HK-2 (cell line): ENCODE results near the gene C19orf25.
A peak's percentile ranks its signal among the peaks of the same experiment; 100 is the strongest.

Experiments used
- DNase-seq: peaks from one replicate; pipeline ENCODE4 v3.0.0-alpha.2; 2018; ENCODE audit not compliant: unreplicated experiment

The C19orf25 gene

DNA sequence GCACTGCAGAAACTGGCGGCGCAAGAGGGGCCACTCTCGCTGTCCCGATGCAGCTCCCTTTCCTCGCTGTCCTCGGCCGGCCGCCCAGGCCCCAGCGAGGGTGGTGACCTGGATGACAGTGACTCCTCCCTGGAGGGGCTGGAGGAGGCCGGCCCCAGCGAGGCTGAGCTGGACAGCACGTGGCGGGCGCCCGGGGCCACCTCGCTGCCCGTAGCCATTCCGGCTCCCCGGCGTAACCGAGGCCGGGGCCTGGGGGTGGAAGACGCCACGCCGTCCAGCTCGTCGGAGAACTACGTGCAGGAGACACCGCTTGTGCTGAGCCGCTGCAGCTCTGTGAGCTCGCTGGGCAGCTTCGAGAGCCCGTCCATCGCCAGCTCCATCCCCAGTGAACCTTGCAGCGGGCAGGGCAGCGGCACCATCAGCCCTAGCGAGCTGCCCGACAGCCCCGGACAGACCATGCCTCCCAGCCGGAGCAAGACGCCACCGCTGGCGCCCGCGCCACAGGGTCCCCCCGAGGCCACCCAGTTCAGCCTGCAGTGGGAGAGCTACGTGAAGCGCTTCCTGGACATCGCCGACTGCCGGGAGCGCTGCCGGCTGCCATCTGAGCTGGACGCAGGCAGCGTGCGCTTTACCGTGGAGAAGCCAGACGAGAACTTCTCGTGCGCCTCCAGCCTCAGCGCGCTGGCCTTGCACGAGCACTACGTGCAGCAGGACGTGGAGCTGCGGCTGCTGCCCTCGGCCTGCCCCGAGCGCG is 12.4 kb downstream of the C19orf25 start:
- no peak for DNase-seq

DNA sequence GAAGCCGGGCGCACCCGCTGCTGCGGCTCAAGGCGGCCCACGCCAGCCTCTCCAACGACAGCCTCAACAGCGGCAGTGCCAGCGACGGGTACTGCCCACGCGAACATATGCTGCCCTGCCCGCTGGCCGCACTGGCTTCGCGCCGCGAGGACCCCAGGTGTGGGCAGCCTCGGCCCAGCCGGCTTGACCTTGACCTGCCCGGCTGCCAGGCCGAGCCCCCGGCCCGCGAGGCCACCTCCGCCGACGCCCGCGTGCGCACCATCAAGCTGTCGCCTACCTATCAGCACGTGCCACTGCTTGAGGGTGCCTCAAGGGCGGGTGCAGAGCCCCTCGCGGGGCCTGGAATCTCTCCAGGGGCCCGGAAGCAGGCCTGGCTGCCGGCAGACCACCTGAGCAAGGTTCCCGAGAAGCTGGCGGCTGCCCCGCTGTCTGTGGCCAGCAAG is 13.0 kb downstream of the C19orf25 start:
- no peak for DNase-seq

DNA sequence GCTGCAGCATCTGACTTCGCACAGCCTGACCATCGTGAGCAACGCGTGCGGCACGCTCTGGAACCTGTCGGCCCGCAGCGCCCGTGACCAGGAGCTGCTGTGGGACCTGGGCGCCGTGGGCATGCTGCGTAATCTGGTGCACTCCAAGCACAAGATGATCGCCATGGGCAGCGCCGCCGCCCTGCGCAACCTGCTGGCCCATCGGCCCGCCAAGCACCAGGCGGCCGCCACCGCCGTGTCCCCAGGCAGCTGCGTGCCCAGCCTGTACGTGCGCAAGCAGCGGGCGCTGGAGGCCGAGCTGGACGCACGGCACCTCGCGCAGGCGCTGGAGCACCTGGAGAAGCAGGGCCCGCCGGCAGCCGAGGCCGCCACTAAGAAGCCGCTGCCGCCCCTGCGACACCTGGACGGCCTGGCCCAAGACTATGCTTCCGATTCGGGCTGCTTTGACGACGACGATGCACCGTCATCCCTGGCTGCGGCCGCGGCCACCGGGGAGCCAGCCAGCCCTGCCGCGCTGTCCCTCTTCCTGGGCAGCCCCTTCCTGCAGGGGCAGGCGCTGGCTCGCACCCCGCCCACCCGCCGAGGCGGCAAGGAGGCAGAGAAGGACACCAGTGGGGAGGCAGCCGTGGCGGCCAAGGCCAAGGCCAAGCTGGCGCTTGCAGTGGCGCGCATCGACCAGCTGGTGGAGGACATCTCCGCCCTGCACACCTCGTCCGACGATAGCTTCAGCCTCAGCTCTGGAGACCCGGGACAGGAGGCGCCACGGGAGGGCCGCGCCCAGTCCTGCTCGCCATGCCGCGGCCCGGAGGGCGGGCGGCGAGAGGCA is 13.6 kb downstream of the C19orf25 start:
- no peak for DNase-seq

DNA sequence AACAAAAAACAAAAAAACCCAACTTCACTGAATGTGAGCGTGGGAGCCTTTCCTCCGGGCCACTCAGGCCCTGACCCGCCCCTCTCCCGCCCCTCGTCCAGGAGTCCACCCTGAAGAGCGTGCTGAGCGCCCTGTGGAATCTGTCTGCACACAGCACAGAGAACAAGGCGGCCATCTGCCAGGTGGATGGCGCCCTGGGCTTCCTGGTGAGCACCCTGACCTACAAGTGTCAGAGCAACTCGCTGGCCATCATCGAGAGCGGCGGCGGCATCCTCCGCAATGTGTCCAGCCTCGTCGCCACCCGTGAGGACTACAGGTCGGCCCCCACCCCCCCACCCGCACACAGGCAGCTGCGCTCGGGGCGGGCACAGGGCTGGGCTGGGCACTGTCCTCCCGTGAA is 17.2 kb downstream of the C19orf25 start:
- no peak for DNase-seq

DNA sequence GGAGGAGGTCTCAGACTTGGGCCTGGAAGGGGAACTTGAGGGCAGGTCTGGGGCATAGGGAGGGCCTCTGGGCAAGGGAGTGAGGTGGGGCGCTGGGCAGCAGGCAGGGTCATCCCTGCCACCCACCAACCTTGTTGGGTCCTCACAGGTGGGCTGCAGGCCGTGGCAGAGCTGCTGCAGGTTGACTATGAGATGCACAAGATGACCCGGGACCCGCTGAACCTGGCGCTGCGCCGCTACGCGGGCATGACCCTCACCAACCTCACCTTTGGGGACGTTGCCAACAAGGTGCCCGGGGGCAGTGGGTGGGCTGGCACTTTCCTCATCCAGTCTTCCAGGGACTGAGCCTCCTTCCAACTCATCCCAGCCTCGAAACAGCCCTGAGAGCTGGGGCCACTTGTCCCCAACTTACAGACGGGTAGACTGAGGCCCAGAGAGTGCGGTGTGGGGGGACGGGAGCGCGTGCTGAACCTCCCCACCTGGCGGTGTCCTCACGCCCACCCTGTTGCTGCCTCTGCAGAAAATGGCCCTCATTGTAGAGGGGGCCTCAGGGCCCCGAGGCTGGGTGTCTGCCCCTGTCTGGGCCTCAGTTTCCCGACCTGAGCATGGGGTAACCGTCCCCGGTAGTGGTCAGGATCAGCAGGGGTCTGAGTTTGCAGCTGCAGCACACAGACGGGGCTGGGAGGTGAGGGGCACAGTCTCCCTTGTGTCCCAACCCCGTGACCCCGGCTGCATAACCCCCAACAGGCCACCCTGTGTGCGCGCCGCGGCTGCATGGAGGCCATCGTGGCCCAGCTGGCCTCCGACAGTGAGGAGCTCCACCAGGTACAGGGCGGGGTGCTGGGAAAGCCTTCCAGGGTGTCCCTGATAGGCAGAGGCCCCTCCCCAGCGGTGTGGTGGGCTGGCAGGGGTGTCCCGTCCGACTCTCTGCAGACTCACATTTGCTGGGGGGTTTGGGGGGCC is 18.7 kb downstream of the C19orf25 start:
- no peak for DNase-seq

DNA sequence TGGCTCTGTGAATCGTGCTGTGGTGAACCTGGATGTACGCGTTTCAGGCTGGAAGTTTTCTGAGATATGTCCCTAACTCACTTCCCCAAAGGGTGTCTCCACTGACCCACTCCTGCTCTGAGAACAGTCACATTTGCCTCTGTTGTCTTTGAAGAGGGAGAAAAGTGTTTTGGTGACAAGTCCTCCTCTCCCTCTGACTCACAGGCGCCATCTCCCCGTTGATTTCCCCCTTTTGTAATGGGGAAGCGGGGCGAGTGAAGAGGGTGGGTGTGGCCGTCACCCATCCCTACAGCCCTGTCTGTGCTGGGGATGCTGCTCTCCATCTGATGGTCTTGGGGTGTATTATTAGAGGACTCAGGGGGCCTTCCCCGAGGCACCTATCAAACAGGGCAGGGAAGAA is 19.5 kb downstream of the C19orf25 start:
- DNase-seq: no peak

DNA sequence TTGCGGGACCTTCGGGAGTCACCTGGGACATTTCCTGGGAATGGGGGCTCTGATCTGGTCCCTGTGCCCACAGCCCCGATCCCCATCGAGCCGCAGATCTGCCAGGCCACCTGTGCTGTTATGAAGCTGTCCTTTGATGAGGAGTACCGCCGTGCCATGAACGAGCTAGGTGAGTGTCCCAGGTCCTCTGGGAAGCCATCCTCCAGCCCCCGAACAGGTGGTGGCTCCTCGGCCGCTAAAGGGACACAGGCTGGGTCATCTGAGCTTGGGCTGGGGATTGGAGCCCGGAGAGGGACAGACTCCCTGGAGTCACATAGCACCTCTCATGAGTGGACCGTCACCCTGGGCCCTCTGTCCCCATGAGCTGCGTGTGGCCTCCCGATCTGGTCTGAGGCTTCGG is 21.1 kb downstream of the C19orf25 start:
- no peak for DNase-seq

DNA sequence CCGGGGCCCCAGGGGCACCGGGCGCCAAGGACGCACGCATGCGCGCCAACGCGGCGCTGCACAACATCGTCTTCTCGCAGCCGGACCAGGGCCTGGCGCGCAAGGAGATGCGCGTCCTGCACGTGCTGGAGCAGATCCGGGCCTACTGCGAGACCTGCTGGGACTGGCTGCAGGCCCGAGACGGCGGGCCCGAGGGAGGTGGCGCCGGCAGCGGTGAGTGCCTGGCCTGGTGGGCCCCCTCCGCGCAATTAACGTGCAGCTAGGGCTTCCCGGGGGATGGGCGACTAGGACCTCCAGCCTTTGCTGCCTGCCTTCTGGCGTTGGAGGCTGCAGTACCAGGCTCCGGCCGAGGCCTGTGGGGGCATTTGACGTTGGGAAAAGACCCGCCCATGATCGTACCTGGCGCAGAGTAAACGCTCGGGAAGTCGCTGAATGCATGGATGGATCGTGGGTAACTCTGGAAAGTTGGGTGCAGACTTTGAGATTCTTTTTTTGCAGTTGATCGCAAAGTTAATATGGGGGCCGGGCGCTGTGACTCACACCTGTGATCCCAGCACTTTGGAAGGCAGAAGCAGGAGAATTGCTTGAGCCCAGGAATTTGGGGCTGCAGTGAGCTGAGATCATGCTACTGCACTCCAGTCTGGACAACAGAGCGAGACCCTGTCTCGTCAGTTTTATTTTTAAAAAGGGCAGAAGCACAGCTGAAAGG is 21.8 kb downstream of the C19orf25 start:
- DNase-seq: no peak

DNA sequence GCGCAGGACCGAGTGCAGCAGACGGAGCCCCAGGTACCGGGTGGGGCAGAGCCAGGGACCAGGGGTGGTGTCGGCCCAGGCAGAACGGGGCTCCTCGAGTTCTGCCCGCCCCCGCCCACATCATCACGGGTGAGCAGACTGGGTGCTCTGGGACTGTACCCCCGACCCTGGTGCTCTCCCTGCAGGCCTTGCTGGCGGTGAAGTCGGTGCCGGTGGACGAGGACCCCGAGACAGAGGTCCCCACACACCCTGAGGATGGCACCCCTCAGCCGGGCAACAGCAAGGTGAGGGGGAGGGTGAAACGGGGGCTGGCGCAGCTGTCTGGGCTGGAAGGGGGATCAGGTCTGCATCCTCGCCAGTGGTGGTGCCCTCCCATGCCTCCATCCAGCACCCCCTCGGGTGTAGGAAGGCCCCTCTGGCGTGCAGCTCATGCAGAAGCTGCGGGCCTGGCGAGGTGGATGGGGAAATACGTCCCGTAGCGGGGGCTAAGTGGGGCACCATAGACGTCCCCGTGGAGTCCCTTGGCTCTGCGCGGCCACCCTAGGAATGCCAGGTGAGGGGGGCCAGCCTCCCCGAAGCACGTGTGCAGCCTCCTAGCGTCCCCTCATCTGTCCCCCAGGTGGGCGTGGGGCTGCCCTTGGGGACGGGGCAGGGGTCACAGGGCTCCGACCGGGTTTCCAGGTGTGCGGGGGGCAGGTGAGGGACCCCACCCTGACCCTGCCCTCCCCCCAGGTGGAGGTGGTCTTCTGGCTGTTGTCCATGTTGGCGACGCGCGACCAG is 22.7 kb downstream of the C19orf25 start:
- DNase-seq: no peak

DNA sequence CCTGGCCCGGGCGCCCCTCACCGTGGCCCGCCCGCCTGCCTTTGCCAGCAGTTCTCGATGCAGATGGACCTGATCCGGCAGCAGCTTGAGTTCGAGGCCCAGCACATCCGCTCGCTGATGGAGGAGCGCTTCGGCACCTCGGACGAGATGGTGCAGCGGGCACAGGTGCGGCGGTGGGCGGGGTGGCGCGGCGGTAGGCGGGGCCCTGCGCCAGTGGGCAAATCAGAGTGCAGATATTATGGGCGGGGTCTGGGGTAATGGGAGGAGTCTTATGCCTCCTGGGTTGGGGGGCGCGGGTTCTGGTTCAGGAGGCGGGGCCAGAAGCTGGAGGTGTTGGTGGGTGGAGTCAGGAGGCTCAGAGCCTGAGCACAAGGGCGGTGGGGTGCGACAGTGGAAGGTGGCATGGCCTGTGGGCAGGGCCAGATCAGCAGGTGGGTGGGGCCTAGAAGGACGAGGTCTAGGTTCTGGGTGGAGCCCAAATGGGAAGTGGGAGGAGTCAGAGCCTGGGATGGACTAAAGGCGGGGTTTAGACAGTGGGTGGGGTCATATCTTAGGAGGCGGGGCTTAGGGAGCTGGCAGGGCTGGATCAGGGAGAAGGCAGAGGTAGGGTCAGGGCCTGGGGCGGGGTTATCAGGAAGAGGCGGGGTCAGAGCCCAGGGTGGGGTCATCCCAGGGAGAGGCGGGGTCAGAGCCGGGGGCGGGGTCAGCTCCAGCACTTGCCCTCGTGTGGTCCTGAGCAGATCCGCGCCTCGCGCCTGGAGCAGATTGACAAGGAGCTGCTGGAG is 23.5 kb downstream of the C19orf25 start:
- peak; percentile 80 for DNase-seq

DNA sequence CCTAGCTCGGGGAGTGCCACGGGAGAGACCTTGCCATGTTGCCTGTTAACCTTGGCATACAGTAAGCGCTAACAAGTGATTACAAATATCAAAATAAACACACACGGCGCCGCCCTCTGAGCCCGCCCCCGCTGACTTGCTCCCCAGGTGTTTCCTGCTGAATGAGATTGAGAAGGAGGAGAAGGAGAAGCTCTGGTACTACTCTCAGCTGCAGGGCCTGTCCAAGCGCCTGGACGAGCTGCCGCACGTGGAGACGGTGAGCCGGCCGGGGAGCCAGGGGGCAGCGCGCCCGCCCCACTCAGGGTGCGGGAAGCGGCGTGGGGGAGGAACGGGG is 24.0 kb downstream of the C19orf25 start:
- no peak for DNase-seq

DNA sequence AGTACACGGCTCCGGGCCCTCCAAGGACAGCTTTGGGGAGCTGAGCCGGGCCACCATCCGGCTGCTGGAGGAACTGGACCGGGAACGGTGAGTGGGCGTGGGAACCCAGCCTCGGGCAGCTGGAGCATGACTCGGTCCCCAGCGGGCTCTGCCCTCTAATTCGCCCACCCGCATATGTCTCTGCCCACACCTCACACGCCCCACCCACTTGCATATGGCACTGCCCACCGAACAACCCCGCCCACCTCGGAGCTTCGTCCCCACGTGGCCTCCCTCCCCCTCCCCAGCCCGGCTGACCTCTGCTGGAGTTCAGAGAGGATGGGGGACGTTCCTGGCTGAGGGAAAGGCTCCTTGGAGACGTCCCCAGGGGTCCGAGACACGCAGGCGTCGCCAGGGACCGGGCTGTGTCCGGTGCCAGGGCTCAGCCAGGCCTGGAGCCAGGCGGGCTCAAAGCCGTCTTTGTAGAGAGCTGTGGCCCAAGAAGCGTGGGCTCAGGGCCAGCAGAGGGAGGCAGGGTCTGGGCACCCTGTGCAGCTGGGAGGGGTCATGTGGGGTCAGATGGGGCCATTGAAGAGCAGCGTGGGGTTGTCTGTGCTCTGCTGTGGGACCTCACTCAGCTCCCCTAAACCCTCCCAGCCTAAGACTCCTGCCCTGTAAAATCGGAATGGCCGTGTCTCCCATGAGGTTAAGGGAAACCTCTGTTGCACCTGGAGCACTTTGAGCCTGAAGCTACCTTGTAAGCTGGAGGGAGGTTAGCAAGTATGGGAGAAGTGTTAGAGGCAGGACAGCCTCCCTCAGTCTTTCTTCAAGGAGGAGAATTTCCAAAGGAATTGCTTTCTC is 25.3 kb downstream of the C19orf25 start:
- peak; percentile 89 for DNase-seq

DNA sequence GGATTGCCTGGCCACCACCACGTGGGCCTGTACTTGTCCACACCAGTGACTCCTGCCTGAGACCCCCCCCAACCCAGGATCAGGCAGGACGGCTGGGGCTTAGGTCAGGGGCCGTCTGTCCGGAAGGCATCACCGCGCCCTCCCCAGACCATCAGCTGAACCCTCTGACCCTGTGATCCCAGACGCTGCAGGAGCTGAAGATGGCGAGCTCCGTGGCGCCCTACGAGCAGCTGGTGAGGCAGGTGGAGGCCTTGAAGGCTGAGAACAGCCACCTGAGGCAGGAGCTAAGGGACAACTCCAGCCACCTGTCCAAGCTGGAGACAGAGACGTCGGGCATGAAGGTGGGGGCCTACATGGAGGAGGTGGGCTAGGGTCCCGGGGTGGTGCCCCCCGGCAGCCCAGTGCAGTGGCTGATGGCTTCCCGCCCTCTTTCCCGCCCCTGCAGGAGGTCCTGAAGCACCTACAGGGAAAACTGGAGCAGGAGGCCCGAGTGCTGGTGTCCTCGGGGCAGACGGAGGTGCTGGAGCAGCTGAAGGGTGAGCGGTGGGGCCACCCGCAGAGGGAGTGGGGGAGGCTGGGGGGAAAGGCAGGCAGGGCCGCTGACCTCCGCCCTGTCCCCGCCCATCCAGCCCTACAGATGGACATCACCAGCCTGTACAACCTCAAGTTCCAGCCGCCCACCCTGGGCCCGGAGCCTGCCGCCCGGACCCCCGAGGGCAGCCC is 26.1 kb downstream of the C19orf25 start:
- DNase-seq: no peak

DNA sequence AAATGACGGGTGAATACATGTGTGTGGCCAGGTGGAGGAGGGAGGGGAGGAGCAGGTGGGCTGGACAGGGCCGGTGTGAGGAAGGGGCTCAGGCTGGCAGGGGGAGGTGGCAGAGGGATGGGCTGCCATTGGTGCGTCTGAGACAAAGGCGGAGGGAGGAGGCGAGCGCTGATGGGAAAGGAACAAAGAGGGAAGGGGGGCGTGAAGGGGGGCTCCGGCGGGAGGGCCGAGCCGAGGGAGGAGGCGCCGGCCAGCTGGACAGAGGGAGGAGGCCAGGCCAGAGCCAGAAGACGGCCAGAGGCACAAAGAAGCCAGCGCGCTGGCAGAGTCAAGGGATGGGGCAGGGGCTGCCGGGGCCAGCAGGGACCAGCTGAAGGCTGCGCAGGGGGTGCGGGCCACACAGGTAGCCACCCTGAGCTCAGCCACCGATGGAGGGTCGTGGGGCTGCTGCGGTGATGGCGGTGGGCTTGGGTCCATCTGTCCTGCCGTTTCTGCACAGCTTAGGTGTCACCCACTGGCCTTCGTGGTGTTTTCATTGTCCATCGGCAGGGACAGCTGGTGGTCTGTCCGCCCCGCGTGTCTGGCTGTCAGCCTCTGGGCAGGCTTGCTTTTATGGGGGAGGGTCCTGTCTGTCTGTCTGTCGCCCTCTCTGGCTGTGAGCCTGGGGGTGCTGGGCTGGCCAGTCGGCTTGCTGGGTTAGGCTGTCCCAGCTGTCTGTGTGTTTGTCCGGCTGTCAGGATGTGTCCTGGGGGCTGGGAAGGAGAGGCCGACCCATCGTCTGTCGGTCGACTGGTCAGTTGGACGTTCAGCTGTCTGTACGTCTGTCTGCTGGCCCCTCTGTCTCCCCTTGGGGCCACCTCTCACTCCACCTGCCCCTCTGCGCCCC is 26.9 kb downstream of the C19orf25 start:
- no peak for DNase-seq

DNA sequence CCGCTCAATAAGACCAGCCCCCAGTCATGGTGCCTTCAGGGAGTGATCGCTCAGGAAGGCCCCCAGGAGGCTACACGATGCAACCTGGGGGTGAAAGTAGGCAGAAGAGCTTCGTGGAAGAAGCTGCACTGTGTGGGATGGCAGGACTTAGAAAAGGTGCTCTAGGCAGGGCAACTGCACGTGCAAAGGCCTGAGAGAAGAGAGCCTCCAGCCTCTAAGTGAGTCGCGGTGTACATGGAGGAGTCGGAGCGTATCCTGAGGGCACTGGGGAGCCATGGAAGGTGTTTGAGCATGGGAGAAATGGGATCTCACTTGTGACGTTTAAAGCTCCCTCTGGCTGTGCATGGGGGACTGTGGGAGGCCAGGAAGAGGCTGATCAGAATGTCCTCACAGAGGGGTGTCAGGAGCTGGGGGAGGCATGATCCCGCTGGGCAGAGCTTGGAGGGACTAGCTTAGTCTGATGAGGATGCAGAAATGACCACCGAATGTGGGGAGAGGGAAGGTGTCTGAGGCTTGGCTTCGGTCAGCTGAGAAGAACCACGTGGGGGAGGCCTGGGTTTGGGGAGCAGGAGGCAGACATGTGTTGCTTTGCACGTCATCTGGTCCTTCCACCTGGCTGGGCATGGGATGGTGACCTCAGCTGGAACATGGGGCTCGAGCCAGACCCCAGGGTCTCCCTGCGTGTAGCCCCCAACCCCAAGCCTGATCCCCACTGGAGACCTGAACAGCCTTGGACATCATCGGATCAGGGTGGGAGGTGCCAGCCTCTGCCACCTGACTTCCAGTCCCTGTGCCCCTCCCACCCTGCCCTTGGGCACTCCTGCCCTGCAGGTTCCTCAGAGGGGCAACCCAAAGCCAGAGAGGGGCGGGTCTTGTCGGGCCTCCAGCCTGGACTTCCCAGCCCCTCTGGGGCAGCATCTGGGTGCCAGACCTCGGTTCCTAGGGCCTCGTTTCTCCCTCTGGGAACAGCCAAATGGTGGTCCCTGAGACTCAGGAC is 28.0 kb downstream of the C19orf25 start:
- DNase-seq: no peak
